Right atrium auricular region (tissue), 2 donors: ENCODE measurements around the gene ARHGAP27. TPM values are rescaled to one million over a fixed set of nuclear protein-coding genes. Genes with fewer than 3 reads are reported as not detected.
A peak's percentile ranks its signal among the peaks of the same experiment; 100 is the strongest.

Experiments used
- DNase-seq: peaks from one replicate; pipeline ENCODE4 v3.0.0-alpha.2; 2019; ENCODE audit warnings: low spot score
- H3K27ac ChIP-seq, 2 donors: fragments of 200-600 bp; sonication (generic); 1 replicate in 1 of 2; 2 replicates in 1 of 2; pipeline ENCODE4 v1.5.1; 2016 to 2019
- H3K27me3 ChIP-seq, 2 donors: fragments of 200-600 bp; sonication (generic); one replicate each; pipeline versions ENCODE4 v1.5.1 to v1.6.0; 2017 to 2019
- H3K36me3 ChIP-seq: fragments of 200-600 bp; sonication (generic); one replicate; pipeline ENCODE4 v1.5.1; 2016
- H3K4me1 ChIP-seq, 2 donors: fragments of 200-600 bp; sonication (generic); one replicate each; pipeline versions ENCODE4 v1.5.1 to v1.6.0; 2017 to 2019
- H3K4me3 ChIP-seq, 2 donors: fragments of 200-600 bp; sonication (generic); 1 replicate in 1 of 2; 2 replicates in 1 of 2; pipeline ENCODE4 v1.5.1; 2017 to 2019; ENCODE audit warnings: mild to moderate bottlenecking in 1 of 2, moderate library complexity in 1 of 2
- H3K9me3 ChIP-seq, 2 donors: fragments of 200-600 bp; sonication (generic); one replicate each; pipeline ENCODE4 v1.5.1; 2019
- CTCF ChIP-seq, 2 donors: fragments of 200-600 bp; sonication (generic); IDR thresholded peaks; one replicate each; pipeline ENCODE4 v1.5.1; 2019; ENCODE audit warnings: antibody characterized with exemption in 2 of 2
- total RNA-seq, 2 donors: library from RNA; depleted of rRNA; stranded (reverse); fragments of >200 nt; gene quantifications; one replicate each; pipeline ENCODE4 v1.1.0, GENCODE V29; 2016

ARHGAP27 gene
- total RNA-seq, 2 donors from 2014 or later = 18.9 to 21.9 TPM

DNA sequence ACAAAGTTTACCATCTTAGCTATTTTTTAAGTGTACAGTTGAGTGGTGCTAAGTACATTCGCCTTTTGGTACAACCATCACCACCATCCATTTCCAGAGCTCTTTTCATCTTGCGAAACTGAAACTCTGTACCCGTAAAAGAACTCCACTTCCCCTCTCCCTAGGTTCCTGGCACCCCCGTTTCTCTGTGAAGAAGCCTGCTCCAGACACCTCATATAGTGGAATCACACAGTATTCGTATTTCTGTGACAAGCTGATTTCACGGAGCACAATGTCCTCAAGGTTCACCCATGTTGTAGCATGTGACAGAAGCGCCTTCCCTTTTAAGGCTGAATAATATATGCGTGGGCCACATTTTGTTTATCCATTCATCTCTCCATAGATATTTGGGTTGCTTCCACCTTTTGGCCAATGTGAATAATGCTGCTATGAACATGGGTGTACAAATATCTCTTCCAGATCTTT, 61.7 kb downstream of the ARHGAP27 start:
- DNase-seq = no peak
- Histone ChIP-seq H3K4me3 (no peak overlapping the region), H3K36me3 (no peaks in the 10 kb centered on the region), H3K27ac (peak overlapping the region; percentile 82 to 88), H3K27me3 (no peaks in the 10 kb centered on the region), H3K9me3 (no peaks in the 10 kb centered on the region), H3K4me1 (peaks cover 0 to 31% of the 10 kb centered on the region in 2 donors)
- TF ChIP-seq CTCF (IDR thresholded peaks at IDR 0.05) = no peak

GRCh38 chr17:45369421-45369820, 63.2 kb downstream of the ARHGAP27 start:
- no peak for DNase-seq
- Histone ChIP-seq H3K36me3 (no peaks in the 10 kb centered on the region), H3K27me3 (no peaks in the 10 kb centered on the region), H3K27ac (no peak overlapping the region), H3K4me1 (peaks cover 0 to 30% of the 10 kb centered on the region in 2 donors), H3K4me3 (no peak overlapping the region), H3K9me3 (no peaks in the 10 kb centered on the region)
- TF ChIP-seq CTCF (IDR thresholded peaks at IDR 0.05) = no peak

DNA sequence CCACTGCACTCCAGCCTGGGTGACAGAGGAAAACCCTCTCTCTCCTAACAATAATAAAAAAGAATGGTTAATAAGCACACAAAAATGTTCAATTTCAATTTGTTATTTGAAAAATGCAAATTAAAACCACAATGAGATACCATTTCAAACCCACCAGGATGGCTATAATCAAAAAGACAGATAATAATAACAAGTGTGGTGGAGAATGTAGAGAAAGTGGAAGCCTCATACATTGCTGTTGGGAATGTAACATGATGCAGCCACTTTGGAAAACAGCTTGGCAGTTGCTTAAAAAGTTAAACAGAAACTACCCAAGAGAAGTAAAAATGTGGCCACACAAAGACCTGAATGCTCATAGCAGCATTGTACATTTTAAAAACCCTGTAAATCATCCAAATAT, 64.0 kb downstream of the ARHGAP27 start:
- peaks cover 0 to 24% of the 10 kb centered on the region in 2 donors for H3K4me1 ChIP-seq
- H3K36me3 ChIP-seq = no peaks in the 10 kb centered on the region
- H3K4me3 ChIP-seq = no peak overlapping the region
- no peak overlapping the region for H3K27ac ChIP-seq
- no peaks in the 10 kb centered on the region for H3K9me3 ChIP-seq
- DNase-seq = no peak
- no peak for TF ChIP-seq CTCF (IDR thresholded peaks at IDR 0.05)
- no peaks in the 10 kb centered on the region for H3K27me3 ChIP-seq

DNA sequence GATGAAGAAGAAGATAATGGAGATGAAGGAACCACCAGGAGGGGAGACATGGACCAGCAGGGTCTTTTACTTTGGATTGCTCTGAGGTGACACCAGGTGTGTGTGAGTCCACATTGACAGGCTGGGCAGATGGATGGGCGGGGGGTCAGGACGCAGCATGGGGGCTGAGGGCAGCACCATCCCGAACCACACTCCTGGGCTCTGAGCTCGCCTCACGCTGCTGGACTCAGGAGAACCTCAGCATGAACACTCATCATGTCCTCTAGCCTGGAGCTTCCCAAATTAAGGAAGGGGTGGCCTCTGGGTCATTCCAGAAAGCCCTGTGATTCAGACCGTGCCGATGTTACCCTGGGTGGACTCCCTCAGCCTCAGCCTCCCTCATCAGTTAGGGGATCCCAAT, 65.5 kb downstream of the ARHGAP27 start:
- no peaks in the 10 kb centered on the region for H3K36me3 ChIP-seq

GRCh38 chr17:45366691-45367090, 66.0 kb downstream of the ARHGAP27 start:
- no peaks in the 10 kb centered on the region for H3K9me3 ChIP-seq
- H3K27me3 ChIP-seq = no peaks in the 10 kb centered on the region
- H3K27ac ChIP-seq = no peak overlapping the region
- H3K36me3 ChIP-seq = no peaks in the 10 kb centered on the region
- H3K4me3 ChIP-seq = no peak overlapping the region
- no peak for DNase-seq
- TF ChIP-seq CTCF (IDR thresholded peaks at IDR 0.05) = no peak
- H3K4me1 ChIP-seq = peaks cover 0 to 8% of the 10 kb centered on the region in 2 donors

More for the DNA sequence above, 65.5 kb downstream of the ARHGAP27 start:
- Histone ChIP-seq H3K4me3 (no peak overlapping the region), H3K27ac (no peak overlapping the region), H3K27me3 (no peaks in the 10 kb centered on the region), H3K4me1 (peaks cover 0 to 14% of the 10 kb centered on the region in 2 donors), H3K9me3 (no peaks in the 10 kb centered on the region)
- no peak for TF ChIP-seq CTCF (IDR thresholded peaks at IDR 0.05)
- DNase-seq = no peak

DNA sequence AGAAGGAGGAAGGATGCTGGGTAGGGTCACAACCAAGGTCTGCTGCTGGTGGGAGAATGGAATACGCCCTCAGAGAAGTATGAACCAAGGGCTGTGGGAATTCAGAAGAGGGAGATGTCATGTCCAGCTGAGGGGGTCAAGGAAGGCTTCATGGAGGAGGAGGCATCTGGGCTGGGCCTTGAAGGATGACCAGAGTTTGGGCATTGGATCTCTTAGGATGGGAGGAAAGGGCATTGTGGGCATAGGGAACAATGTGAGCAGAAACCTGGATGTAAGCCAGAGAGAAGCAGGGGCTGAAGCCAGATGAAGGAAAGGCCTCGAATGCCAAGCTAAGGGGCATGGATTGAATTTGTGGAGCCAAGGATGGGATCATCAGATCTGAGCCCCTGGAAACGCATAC, 66.6 kb downstream of the ARHGAP27 start:
- no peak overlapping the region for H3K27ac ChIP-seq
- no peak overlapping the region for H3K4me3 ChIP-seq
- TF ChIP-seq CTCF (IDR thresholded peaks at IDR 0.05) = no peak
- H3K9me3 ChIP-seq = no peaks in the 10 kb centered on the region
- peaks cover 0 to 2% of the 10 kb centered on the region in 2 donors for H3K4me1 ChIP-seq
- no peak for DNase-seq
- no peaks in the 10 kb centered on the region for H3K27me3 ChIP-seq
- no peaks in the 10 kb centered on the region for H3K36me3 ChIP-seq
